A204.1 (cell line): ENCODE data around the gene LRRC41.
"Not testable (repeated sequence)": the region's sequence is repeated elsewhere in the genome, so short reads cannot be mapped to it uniquely, and the experiment has no call there.

Source experiments
- FAIRE-seq: peaks from 2 replicates; lab custom pipeline; 2012; peaks lifted over from hg19 to GRCh38; lab: Jason Lieb, UNC

LRRC41 gene

DNA sequence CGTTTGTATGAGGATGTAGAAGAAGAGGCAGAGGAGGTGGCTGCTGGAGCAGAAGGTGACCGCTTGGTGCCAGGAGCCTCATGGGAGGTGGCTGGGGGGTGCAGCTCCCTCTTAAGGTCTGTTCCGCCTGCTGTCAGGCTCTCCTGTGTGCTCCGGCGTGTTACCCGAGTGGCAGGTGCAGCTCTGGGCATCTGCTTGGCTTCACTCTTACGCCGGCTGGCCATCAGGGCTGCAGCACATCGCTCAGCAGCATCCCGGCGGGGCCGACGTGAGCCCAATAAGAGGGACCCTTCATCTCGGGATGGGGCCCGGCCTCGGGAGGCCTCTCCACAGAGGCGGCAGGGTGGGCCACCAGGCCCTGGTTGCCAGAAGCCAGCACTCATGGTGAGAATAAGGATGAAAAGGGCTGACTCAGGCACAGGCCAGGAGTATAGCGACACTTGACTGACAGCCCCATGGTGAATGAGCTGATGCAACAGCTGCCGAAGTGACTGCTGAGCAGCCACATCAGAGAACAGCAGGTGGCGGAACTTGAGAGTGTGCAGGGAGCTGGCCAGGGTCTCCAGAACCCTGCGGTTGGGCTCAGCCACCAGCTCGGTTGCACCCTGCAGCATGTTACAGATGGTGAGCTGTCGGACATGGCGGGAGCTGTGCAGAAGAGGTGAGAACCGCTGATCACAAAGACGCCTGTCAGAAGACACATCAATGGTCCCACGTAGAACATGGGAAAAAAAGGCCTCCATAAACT, 17.5 kb downstream of the LRRC41 start:
- no peak for FAIRE-seq

DNA sequence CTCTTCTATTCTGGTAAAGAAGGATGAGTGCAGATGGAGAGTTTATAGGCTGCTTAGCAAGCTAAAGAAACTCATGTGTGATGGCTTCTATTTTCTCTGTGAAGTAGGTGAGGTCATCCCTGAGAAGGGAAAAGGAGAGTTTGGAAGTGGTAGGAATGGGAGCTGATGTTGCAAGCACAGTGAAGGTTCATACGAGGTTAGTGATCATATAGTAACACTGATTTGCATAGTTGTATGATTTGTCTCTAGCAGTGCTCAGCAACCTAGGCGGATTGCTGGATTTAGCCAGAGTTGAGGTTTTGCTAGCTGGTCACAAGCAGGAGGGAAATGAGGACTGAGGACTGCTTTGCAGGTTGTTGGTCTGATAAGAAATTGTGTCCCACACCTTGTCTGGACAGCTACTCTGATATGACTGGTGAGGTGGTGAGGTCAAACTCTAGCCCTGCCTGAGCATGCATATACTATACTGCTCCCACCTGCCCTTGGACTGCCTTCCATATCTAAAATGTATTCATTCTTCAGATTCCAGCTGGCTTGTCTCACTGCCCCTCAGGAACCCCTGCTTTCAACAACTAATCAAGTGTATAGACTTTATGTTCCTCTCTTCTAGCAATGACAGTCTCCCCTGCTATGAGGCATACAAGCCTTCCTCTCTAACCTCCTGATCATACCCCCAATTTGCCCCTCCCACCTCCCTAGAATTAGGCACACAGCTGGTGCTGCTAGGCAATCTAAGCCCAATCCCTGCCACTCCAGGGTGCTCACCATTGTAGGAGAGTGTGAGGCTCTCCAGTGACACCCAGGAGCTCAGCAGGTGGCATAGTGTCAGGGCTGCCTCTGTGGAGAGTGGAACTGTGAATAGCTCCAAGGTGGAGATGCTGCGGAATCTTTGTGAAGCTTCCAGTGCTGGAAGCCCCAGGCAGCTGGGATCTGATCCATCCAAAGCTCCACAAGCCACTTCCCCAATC, 18.5 kb downstream of the LRRC41 start:
- FAIRE-seq, result no peak

DNA sequence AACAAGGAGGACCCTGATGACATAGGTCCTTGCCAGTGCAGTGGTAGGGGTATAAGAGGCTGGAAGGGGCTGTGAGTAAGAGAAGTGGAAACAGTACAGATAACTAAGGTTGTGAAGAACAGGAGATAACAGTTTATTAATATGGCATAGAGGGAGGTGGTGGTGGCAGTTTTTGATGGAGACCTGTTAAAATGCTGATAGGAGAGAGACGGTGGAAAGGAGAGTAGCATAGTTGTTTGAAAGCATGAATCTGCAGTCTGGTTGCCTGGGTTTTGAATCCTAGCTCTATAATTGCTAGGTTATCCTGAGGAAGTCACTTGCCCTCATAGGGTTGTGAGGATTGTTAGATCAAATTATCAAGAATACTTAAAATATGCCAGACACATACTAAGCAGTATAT, 19.4 kb downstream of the LRRC41 start:
- no peak for FAIRE-seq

DNA sequence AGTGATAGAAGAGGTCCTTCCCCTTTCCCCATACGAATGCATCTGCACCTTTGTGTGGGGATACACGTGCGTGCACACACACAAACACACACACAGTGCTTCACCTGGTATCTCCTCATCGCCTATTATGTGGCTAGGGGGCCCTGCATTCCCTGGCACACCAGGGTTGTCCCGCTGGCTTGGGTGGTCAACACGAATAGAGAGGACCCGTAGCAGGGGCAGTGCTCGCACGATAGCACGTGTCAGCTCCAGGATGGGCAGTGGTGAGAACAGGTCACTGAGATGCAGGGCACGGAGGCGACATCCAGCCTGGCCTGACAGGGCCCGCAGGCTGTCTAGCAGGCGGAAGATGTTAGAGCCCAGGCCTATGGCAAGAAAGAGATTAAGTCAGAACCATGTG, 22.4 kb downstream of the LRRC41 start:
- no peak for FAIRE-seq

DNA sequence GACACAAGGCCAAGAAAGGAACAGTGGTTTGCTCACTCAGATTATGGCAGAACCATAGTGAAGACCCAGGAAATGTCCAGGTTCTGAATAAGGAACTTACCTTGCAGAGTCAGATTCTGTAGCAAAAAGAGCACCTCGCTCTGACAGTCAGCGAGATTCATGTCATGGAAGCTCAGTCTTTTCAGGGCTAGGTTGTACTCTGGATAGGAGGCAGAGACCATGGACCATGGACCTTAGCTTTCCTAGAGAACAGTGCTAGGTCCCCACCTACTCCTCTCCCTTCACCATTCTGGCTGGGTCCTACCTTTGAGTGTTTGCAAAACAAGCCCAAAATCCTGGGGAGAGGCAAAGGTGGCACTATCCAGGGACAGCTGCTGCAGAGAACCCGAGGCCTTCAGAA, 23.3 kb downstream of the LRRC41 start:
- FAIRE-seq, result no peak

DNA sequence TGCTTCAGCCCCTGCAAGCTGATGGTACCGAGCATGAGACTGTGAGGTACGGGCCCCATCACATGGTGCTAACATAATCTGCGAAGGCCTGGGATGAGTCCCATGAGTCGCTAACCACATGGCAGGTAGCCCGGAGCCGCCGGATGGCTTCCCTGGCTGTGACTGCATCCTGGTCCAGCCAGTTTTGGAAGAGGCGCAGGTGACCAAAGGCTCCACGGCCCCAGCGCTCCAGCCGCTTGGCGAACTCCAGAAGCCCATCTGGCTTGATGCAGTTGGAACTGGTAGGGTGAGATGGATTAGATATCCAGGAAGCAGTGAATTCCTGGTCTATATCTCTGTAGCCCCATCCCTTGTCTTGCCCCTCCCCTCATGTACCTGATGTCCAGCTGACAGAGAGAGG, 24.6 kb downstream of the LRRC41 start:
- FAIRE-seq, result no peak

DNA sequence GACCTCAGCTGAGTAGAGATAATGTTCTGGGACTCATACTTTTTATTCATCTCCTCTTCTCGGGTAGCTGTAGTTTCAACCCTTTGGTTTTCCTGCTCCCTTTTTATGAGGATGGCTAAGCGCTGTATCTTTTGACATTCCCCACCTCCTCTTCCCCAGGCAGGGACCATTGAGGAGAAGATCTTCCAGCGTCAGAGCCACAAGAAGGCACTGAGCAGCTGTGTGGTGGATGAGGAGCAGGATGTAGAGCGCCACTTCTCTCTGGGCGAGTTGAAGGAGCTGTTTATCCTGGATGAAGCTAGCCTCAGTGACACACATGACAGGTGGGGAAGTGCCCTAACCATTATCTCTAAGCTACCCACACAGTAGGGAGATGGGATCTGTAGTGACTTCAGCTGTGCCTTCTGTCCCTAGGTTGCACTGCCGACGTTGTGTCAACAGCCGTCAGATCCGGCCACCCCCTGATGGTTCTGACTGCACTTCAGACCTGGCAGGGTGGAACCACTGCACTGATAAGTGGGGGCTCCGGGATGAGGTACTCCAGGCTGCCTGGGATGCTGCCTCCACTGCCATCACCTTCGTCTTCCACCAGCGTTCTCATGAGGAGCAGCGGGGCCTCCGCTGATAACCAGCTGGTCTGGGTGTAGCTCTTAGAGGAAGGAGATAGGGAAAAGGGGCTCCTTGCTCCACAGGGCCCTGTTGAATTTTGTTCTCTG, 25.6 kb downstream of the LRRC41 start:
- no peak for FAIRE-seq

DNA sequence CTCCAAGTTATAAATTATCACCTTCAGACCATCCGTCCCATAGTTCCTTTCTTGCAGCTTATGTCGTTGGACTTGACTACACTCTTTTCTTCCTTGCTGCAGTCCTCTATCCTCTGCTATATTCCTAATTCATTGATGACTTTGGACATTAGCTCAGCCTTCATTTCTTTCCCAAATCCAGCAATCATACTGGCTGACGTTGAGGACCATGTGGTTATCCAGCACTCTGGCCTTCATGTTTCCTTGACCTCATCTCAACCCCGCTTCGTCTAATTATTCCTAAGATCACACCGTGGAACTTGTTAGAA, 28.4 kb downstream of the LRRC41 start:
- no peak for FAIRE-seq

DNA sequence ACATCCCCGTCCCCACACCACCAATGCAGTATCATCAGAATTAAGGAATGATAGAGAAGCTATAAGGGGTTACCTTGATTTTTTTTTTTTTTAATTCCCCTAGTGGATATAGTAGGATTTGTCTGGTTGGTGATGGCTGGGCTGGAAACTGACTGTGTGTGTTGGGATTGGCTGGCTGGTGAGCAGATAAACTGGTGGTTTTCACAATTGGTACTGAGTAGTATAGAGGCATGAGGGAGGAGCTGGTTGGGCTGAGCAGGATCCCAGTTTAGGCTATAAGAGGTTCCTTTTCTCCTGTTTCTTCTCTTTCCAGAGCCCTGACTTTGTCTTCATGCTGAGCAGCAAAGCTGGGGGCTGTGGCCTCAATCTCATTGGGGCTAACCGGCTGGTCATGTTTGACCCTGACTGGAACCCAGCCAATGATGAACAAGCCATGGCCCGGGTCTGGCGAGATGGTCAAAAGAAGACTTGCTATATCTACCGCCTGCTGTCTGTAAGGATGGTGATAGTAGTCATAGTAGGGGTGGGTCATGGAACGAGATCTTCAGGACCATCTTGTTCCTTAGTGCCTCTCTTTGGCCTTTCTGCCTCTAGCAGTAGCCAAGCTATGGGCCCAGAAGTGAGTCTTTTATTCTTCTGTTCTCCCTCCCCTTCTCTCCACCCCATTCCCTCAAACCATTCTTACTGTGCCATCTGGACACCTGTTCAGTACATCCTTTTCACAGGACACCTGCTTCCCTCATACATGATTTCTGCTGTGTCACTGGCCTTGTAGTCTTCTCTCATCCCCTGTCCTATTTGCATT, 29.0 kb downstream of the LRRC41 start:
- no peak for FAIRE-seq

DNA sequence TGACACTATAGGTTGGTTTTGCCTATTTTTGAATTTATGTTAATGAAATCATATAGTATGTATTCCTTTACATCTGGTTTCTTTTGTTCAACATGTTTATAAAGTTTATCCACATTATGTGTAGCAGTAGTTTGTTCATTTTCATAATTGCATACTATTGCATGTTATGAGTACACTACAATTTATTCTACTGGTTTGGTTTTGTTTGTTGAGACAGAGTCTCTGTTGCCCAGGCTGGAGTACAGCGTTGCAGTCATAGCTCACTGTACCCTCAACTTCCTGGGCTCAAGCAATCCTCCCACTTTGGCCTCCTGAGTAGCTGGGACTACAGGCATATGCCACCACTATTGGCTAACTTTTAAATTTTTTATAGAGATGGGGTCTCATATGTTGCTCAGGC, 34.8 kb downstream of the LRRC41 start:
- FAIRE-seq, result no peak

DNA sequence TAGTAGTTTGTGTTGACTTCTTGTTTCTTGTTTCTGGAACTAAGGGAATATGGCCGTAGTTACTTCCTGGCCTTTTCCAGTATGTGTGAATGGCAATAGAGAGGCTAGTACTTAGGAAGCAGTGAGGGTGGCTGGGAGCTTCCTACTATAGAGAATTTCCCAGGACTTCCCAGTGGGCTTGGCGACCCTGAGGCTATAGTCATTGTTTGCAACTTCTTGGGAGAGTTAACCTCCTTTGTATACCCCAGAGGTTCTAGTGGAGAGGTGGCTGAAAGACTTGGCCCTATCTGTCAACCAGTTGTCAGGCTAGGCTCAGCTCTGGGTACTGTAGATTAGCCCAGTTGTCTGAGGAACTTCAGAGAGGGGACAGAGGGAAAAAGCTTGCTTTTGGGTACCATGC, 40.3 kb downstream of the LRRC41 start:
- no peak for FAIRE-seq

DNA sequence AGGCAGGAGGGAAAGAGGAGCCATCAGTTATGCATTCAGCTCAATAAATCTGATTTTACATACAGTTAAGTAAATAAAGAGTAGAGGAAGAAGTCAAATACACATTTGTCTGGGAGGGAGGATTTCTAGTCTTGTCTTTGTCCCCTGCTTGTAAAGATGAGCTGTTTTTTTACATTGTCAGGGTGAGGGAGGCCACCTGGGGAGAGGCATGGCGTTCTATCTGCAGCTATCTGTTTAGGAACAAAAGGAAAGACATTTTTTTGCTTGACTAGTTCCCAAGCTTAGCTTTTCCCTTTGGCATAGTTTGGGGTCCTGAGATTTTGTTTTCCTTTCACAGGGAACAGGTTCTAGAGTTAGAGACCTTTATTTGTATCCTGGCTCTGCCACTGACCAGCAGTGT, 40.9 kb downstream of the LRRC41 start:
- FAIRE-seq, result no peak

DNA sequence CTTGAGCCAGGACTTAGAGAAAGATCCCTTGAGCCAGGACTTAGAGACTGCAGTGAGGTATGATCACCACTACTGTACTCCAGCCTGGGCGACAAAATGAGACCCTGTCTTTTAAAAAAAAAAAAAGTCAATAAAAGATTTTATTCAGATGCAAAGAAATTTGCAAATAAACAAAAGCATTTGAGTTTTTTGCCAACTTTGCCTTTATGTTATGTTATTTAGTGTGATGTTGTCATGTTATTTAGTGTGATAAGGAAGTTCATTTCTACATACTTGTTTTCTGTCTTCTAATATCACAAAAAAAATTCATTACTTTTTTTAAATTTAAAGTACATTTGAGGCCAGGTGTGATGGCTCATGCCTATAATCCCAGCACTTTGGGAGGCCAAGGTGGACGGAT, 46.9 kb downstream of the LRRC41 start:
- FAIRE-seq, result no peak

DNA sequence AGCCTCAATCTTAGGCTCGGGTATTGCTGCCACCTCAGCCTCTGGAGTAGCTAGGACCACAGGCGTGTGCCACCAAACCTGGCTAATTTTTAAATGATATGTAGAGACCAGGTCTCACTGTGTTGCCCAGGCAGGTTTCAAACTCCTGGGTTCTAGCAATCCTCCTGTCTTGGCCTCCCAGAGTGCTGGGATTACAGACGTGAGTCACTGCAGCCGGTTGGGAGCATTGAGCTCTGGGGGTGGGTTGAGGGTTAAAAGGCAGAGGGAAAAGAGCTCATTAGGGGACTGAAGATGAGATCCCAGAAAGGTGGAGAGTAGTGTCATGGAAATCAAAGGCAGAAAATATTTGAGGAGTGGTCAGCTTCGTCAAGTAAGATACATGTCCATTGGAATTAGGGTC, 48.7 kb downstream of the LRRC41 start:
- FAIRE-seq, result no peak

DNA sequence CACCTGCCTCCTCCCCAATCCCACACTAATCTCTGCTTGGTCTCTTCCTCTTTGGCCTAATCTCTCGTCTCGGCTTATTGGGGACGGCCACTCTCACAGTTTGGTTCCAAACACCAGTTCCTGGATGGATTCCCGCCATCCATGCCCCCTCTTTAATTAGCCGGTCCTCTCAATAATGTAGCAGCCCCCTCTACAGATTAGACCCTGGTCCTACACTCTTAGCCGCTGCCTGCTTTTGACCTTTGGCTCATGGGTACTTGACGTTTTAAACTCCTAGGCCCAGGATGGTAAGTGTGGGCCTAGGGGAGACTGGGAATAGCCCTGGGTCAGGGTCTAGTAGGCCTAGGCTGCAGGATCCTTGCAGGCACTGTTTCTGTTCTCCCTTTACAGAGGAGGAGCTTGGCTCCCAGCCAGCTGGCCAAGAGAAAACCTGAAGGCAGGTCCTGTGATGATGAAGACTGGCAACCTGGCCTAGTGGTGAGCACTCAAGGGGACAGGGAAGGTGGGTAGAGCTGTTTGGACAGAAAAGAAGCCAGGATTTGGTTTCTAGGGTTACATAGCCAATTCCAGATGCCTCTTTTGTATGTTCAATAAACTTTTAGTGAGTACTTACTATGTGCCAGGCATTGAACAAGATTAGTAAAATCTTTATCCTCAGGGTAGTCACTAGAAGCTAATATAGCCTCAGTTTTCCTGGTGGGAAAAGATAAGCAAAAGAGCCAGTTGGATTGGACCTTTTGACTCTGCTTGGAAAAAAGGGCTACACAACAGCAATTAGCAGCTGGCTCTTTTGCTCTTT, 55.1 kb downstream of the LRRC41 start:
- no peak for FAIRE-seq

DNA sequence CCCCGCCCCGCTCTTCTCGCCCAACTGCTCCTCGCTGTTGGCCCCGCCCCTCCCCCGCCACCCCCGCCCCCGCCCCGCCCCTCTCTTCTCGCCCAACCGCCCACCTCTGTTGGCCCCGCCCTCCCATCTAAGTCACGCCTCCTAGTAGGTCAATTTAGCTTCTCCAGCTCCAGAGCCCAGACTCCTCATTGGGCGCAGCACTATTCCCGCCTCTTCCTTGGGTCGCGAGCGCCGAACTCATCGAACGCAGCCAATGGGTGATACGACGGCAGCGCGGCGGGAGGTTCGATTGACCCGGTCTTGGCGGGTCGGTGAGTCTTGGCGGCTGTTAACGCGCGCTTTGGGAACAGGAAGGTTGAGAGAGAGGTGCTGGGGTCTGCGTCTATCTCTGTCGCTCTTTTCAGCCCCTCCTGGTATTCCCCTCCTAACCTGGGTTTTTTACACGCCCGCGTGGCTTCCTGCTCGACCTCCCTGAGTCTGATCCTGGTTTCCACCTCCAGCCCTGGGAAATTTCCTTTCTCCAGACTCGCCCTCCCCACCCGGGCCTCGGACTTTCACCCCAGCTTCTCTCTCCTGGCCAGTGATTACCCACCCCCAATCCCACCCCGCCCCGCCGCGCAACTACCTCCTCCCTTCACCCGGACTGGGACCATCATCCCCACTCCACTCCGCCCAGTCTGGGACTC, 55.8 kb downstream of the LRRC41 start, which contains the start of gene RAD54L:
RAD54L (plus strand) TSS at position 328 of the 686 bp plus-strand sequence. CDS start 643 bp downstream, outside the sequence.
- peak; percentile 46 for FAIRE-seq

DNA sequence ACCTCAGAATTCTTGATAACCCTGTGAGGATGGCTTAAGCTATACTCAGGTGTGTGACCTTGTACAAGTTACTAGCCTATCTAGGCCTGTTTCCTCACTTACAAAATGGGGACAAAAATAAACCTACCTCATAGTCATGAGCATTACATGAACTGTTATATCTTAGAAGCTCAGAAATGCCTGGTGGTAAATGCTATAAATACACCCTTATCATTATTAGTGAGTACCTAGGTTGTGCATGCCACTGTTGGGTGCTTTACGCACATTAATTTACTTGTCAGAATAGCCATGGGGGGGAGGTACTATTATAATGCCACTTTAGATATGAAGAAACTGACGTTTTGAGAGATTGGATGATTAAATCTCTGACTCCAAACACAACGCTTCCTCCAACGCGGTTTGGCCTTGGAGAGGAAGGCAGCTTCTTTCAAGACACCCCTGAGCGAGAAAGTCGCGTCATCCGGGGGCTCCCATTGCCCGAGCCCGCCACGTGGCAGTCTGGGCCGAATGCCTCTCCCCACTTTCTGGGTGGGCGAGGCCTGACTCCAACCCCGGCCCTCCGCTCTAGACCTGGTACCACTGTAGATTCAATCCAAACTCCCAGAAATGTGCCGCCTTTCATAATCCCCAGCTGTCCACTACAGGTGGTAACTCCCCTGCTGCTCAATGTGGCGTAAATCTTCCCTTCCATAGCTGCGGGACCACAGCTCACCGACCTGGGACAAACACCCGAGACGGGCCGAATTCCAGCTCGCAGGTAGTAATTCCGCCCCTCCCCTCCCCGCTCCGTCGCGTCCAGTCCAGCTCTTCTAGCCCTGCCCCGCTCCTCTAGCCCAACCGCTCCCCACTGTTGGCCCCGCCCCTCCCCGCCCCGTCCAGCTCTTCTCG, 56.6 kb downstream of the LRRC41 start:
- FAIRE-seq, result no peak

DNA sequence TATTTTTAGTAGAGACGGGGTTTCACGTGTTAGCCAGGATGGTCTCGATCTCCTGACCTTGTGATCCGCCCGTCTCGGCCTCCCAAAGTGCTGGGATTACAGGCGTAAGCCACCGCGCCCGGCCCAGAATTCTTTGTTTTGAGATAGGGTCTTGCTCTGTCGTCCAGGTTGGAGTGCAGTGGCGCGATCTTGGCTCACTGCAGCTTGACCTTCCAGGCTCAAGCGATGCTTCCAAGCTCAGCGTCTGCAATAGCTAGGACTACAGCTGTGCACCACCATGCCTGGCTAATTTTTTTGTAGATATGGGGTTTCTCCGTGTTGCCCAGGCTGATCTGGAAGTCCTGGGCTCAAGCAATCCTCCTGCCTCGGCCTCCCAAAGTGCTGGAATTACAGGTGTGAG, 57.3 kb downstream of the LRRC41 start:
- not testable (repeated sequence) for FAIRE-seq

DNA sequence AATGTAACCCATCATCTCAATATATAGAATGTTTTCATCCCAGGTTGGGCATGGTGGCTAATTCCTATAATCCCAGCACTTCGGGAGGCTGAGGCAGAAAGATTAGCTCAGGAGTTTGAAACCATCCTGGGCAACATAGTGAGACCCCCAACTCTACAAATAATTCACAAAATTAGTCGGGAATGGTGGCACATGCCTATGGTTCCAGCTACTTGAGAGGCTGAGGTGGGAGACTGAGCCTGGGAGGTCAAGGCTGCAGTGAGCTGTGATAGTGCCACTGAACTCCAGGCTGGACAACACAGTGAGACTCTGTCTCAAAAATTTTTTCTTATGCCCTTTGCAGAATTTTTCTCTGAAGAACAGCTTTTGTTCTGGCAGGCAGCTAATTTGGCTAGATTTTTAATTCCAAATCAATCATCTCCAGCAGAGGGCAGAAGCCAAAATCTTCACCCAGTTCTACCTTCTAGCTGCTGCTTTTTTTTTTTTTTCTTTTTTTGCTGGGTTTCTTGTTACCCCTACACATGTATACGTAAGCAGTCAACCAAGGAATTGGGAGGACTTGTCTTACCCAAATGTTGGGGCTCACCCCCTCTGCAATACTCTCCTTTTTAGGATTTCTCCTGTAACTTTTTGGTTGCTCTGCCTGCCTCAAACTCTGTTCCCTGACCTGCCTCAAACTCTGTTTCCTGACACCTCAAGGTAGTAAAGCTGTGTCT, 58.6 kb downstream of the LRRC41 start:
- no peak for FAIRE-seq
